HG03139 (cell line): Measurements from ENCODE around the gene ALDH1A3.

Experiments
- ATAC-seq: cut with Tn5 transposase; IDR thresholded peaks from one replicate; pipeline ENCODE4 v1.9.1; 2021; ENCODE audit not compliant: unreplicated experiment

The ALDH1A3 gene

GRCh38 chr15:100923076-100923475, 43.4 kb downstream of the ALDH1A3 start:
- ATAC-seq = no peak

GRCh38 chr15:100923902-100924301, 44.3 kb downstream of the ALDH1A3 start:
- ATAC-seq = no peak

GRCh38 chr15:100924436-100924835, 44.8 kb downstream of the ALDH1A3 start:
- no peak for ATAC-seq

- no peak for ATAC-seq
Observed at GRCh38 chr15:100925480-100925879, 45.8 kb downstream of the ALDH1A3 start.

GRCh38 chr15:100926258-100926657, 46.6 kb downstream of the ALDH1A3 start:
- ATAC-seq = no peak

- peak; percentile 44 for ATAC-seq
Observed at GRCh38 chr15:100926971-100927756, 47.5 kb downstream of the ALDH1A3 start.

GRCh38 chr15:100928632-100929280, 49.1 kb downstream of the ALDH1A3 start:
- ATAC-seq = no peak

- no peak for ATAC-seq
Observed at GRCh38 chr15:100929641-100930042, 50.0 kb downstream of the ALDH1A3 start.

GRCh38 chr15:100930306-100930848, 50.7 kb downstream of the ALDH1A3 start:
- no peak for ATAC-seq

GRCh38 chr15:100931143-100931890, 51.7 kb downstream of the ALDH1A3 start:
- no peak for ATAC-seq

- ATAC-seq = no peak
Observed at GRCh38 chr15:100932676-100933348, 53.2 kb downstream of the ALDH1A3 start.

- ATAC-seq = no peak
Observed at GRCh38 chr15:100934166-100934565, 54.5 kb downstream of the ALDH1A3 start.

GRCh38 chr15:100934726-100935125, 55.1 kb downstream of the ALDH1A3 start:
- ATAC-seq = no peak

GRCh38 chr15:100937171-100937570, 57.5 kb downstream of the ALDH1A3 start:
- ATAC-seq = no peak

GRCh38 chr15:100939791-100940190, 60.2 kb downstream of the ALDH1A3 start:
- ATAC-seq = no peak

- peak; percentile 78 for ATAC-seq
Observed at GRCh38 chr15:100940767-100941379, 61.2 kb downstream of the ALDH1A3 start.

GRCh38 chr15:100941536-100941935, 61.9 kb downstream of the ALDH1A3 start:
- peak; percentile 36 for ATAC-seq

- no peak for ATAC-seq
Observed at GRCh38 chr15:100942656-100943425, 63.2 kb downstream of the ALDH1A3 start.

- no peak for ATAC-seq
Observed at GRCh38 chr15:100944244-100944895, 64.7 kb downstream of the ALDH1A3 start.
